GM12872 (cell line): ENCODE results near the gene SLCO4A1.

Experiments used
- TF ChIP-seq, protein P1 (sequence below): IDR thresholded peaks from 3 replicates; pipeline ENCODE4 v1.5.1; 2011; ENCODE audit warnings: low read depth, mild to moderate bottlenecking, low read length, moderate library complexity; ENCODE audit not compliant: insufficient read depth

SLCO4A1 gene

DNA sequence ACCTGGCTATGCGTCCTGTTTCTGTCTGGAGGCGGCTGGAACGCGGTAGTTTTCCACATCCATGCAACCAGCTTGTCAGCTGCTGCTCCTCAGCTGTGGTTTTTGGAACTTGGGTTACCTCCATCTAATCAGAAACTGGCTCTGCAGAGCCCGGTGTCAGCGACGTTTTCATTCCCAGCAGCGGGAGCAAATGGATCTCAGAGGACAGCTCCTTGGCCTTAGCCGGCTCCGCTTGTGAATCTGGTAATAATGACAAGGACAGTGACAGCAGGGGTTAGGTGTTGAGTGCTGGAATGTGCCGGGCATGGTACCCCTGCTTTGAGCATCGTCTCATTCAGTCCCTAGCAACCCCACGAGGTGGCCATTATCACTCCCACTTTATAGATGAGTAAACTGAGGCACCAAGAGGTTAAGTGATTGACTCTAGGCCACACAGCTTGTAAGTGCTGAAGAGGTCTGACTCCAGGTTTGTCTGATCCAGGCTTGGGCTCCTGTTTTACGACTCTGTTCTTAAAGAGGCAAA is 1.3 kb downstream of the SLCO4A1 start:
- TF ChIP-seq, protein P1, sequence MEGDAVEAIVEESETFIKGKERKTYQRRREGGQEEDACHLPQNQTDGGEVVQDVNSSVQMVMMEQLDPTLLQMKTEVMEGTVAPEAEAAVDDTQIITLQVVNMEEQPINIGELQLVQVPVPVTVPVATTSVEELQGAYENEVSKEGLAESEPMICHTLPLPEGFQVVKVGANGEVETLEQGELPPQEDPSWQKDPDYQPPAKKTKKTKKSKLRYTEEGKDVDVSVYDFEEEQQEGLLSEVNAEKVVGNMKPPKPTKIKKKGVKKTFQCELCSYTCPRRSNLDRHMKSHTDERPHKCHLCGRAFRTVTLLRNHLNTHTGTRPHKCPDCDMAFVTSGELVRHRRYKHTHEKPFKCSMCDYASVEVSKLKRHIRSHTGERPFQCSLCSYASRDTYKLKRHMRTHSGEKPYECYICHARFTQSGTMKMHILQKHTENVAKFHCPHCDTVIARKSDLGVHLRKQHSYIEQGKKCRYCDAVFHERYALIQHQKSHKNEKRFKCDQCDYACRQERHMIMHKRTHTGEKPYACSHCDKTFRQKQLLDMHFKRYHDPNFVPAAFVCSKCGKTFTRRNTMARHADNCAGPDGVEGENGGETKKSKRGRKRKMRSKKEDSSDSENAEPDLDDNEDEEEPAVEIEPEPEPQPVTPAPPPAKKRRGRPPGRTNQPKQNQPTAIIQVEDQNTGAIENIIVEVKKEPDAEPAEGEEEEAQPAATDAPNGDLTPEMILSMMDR, result no peak

DNA sequence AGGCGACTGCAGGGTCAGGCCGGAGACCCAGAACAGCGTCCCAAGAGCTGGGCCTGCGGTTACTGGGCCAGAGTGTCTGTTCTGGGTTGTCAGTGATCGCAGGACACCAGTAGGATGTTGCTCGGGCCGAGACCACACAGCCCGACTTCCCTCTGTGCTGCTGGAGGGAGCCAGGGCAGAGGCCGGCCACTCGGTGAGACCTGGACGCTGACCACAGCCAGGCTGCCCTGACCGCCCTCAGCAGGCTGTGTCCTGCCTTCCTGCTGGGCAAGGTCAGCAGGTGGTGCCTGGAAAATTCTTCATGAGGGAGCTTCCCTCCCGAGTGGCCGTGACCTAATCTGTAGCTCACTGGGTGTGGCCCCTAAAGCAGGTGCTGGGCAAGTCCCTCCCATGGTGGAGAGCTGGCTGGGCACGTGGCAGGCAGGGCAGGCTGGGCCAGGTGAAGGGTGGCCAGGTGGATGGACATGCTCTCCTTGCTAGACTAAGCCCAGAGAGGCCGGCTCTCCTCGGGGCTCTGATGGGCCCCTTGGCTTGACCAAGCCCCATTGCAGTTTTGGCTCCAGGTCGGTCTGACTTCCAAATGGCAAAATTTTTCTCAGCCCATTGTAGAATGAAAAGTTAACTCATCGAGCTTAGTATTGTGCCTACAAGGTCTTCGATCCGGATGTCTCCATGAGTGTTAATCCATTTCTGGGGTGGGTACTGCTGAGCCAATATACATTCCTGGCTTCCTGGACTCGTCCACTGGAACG is 1.9 kb downstream of the SLCO4A1 start:
- TF ChIP-seq, protein P1, result no peak

DNA sequence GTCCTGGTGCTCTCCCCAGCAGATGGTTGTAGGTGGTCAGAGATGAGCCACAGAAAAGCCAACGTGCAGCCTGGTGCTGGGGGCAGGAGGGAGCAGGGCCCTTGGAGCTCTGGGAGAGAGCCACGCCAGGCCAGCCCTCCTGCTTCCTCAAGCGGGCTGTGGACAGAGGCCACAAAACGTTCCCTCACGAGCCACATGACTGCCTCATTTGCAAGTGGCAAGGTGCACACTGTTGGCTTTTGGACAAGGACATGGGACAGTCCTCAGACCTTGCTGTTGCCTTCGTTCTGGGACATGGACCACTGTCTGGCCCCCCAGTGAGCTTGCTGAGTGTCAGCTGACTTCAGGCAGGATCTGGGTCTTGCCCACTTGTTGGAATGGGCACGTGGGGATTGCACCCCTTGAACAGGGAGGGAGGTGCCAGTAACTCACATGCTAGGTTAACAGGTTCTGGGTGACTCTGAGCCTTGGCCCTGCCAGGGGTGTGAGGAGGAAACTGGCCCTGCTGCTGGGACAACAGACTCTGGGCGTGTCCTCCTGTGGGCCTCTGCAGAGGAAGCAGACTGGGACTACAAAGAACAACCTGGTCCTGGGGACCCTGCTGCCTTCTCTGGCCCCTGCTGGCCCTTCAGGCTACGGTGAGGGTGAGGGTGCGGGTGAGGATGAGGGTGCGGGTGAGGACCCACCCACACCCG is 2.6 kb downstream of the SLCO4A1 start:
- TF ChIP-seq, protein P1, result no peak

DNA sequence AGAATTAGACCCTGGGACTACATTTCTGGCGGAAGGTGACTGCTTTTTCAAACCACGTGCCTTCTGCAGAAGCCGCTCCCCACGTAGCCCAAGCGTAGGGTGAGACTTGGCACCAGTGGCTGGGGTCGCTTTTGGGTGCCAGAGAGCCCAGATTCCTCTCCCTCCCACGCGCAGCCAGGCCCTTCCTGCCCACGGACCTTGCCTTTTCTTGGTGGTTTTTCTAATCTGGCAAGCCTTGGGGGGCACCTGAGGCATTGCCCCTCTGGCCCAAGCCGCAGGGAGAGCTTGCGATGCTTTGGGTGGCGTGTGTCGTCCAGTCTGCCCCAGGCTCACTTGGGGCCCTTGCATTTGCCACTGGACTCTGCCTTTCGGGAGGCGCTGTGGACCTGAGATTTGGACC is 3.3 kb downstream of the SLCO4A1 start:
- TF ChIP-seq, protein P1, result no peak

DNA sequence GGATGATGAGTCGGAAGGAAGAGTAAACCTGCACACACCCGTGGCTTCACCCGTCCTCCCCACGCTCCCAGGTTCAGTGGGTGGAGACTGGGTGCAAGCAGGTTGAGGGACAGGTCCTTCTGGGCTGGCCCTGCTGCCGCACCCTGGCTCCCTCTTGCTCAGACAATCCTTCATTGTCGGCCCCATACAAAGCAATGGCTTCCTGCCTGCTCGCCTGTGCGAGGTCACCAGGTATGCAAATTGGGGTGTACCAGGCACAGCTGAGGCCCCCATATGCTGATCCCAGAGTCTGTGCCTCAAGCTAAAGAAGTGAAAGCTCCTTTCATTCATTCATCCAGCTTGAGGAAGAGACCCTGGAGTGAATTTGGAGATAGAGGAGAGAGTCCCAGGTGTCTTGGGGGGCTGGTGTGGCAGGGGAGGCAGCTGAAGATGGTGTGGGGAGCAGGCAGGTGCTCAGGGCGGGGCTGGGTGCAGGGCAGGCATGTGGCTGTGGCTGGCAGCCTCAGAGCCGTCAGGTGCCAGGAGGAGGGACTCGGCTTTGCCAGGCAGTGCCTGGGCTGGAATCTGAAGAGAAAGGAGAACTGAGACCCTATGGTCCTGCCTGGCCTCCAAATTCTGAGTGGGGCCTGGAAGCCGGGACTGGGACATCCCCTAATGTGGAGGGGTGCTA is 4.7 kb downstream of the SLCO4A1 start:
- TF ChIP-seq, protein P1, result no peak

DNA sequence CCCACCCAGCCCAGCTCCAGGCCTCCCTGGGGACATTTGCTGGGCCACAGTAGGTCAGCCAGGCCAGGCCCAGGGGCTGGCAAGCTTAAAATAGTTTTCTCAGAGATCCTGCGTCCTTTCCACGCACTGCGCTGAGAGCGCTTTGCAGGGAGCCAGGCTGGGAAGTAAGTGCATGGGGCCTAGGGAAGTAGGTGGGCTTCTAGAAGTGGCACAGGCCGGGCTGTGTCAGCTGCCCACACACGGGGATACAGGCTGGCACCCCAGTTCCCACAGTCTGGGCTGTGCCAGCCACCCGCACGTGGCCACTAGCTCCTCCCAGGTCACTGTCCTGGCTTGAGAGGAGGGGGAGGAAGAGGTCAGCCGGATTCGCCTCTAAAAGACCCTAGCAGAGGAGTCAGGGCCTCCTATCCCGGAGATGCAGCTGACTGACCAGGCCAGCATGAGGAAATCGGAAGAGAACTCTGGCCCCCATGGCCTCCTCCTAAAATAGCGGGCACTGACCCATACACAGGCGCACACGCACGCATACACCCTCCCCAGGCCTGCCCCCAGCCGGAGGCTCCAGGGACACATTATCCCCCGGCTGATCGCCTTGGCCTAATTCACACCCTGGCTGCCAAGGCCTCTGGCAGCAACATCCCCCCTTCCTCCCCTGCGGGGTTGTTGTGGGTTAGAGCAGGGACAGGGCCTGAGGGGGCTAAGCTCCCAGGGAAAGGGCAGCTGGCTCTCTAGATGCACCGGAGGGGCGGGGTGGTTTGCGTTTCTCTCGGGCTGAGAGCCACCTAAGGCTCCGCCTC is 5.4 kb downstream of the SLCO4A1 start:
- TF ChIP-seq, protein P1, result no peak
